Measurements from ENCODE around the gene PCLO.

PCLO gene

GRCh38 chr7:83038787-83039186 lies 123.9 kb downstream of the PCLO start:
- peak; percentile 13 for DNase-seq

GRCh38 chr7:83036721-83037380 lies 125.8 kb downstream of the PCLO start:
- no peak for DNase-seq

DNA sequence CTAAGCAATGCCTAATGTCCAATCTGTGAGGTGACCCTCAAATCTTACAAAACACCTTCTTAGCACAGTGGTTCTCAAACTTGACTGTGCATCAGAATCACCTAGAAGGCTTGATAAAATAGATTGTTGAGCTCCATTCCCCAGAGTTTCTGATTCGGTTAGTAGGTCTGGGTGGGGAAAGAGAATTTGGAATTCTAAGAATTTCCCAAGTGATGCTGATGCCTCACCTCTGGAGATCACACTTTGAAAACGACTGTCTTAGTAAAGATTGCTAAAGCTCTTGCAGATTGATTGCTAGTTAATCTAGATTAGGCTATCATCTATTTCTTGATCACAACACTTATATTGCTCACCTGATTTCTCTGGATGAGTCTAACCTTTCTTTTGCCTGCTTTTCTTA lies 126.6 kb downstream of the PCLO start:
- DNase-seq: no peak

DNA sequence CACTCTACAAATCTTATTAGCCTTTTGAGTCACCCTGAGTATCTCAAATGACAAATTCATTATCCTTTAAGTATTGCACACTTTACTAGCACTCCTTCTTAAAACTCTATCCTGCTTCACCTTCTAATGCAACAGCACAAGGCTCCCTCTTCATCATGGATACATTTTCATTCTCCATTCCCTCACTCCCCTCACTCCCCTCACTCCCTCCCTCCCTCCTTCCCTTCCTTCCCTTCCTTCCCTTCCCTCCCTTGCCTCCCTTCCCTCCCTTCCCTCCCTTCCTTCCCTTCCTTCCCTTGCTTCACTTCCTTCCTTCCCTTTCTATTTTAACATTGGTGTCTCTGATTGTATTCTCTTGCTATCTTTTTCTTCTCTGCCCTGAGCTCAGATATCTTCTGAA lies 130.5 kb downstream of the PCLO start:
- no peak for DNase-seq

- DNase-seq: peak; percentile 53
These were observed 138.6 kb downstream of the PCLO start for GRCh38 chr7:83023817-83024665.

DNA sequence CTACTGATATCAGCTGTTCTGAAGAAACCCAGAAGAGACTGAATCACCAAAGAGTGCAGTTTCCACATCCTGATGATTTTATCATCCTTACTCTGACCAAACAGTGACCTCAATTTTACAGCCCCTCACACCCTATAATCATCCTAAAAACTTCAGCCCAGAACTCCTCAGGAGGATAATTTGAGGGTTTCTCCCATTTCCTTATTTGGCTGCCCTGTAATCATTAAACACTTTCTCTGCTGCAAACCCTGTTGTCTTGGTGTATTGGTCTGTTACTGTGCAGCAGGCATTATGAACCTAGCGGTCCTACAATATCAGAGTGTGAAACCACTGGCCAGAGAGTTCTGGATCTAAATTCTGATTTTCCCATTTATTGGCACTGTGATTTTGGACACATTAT lies 141.7 kb downstream of the PCLO start:
- DNase-seq: no peak

DNA sequence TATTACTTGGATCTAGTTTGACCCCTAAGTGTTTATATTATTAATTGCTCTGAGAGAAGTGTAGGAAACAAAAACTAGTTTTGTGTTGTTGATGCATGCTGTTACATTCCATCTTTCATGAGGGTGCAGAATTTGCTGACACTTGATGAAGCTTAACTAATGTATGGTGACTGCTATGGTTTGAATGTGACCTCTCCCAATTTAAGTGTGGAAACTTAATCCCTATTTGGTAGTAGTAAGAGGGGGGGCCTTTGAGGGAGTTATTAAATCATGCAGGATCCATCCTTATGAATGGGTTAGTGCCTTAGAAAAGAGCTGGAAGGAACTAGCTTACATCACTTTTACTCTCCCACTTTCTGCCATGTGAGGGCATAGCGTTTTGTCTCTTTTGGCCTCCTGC lies 142.5 kb downstream of the PCLO start:
- DNase-seq: no peak

DNA sequence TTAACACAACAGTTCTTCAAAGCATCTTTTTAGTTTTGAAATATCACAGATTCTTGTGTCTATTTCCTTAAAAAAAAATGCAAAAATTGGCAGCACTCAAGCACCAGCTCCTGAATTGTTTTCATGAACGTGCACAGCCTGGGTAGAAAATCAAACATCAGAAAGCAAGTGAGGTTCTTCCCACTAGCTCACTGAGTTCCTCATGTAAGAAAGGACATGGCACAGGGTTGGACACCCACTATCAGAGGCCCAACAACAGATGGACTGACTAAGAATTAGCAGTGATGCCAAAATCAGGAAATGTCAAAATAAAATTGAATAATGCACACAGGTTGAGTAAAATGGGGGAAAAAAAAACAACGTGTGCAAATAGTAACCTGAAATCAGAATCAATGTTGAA lies 146.8 kb downstream of the PCLO start:
- no peak for DNase-seq

- DNase-seq: no peak
These were observed 148.1 kb downstream of the PCLO start for GRCh38 chr7:83014546-83014945.

- DNase-seq: no peak
These were observed 150.7 kb downstream of the PCLO start for GRCh38 chr7:83011954-83012353.

- DNase-seq: no peak
These were observed 157.3 kb downstream of the PCLO start for GRCh38 chr7:83005410-83005809.

GRCh38 chr7:83001362-83002040 lies 161.2 kb downstream of the PCLO start:
- no peak for DNase-seq

DNA sequence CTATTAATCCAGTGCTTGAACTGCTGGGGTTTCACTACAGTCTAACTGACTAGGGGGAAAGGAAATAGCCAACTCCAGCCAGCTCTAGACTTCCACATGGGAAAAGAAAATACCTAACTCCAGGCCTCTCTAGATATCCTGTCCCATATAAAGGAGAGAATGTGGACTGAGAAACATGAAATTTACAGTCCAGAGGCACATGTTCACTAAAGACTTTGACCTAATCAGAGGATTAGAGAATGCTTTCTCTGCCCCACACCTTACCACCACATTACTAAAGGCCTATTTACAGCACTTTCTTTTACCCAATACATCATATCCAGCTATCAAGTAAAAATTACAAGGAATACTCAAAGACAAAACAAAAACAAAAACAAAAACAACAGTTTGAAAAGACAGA lies 164.2 kb downstream of the PCLO start:
- no peak for DNase-seq

- DNase-seq: no peak
These were observed 177.4 kb downstream of the PCLO start for GRCh38 chr7:82985144-82985802.

DNA sequence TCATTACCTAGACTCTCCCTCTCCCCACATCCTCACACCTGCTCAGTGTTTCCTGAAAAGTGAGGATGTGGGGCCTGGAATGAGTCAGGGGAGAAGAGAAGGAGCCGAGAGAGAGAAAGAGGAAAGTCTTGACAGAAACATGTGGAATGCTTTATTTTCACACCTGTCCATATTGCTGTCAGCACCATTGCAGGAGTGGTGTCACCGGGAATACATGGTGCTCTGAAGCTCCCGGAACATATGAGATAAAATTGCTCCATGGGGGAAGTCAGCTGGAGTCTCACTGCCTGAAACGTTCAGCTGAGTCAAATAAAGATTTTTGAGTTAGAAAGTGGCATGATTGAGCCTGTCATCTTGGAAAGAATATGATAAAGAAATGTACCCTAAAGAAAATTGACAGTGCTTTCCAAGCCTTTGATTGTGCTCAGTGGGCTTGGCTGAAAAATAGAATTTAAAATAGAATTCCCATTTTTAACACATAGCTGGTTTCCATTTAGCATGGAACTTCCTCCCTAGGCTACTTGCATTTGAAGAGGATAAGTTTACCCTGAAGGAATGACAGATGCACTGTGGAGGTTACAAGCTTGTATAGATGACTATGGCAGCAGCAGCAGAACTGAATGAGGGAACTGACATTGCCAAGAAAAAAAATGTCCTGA lies 182.4 kb downstream of the PCLO start:
- DNase-seq: no peak

GRCh38 chr7:82975811-82976468 lies 186.7 kb downstream of the PCLO start:
- DNase-seq: no peak

- DNase-seq: no peak
These were observed 190.5 kb downstream of the PCLO start for GRCh38 chr7:82972135-82972534.

GRCh38 chr7:82965088-82966036 lies 197.3 kb downstream of the PCLO start:
- no peak for DNase-seq

GRCh38 chr7:82964150-82964882 lies 198.4 kb downstream of the PCLO start:
- no peak for DNase-seq

DNA sequence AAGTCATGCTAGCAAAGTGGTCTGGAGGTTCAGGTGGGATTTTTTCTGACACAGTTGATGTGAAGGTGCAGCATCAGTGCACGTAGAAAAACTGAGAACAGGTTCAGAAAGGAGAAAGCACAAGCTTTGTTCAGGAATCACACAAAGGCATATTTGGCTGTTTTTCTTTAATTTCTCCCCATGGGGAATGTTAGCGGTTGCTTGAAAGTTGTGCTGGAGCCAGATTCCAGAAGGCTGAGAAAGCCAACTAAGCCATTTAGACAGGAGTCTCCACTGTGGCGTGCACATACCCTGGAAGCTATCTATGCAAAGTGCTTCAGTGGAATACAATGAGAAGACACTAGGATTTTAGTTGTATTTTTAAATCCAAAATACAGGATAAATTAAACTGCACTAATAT lies 201.4 kb downstream of the PCLO start:
- no peak for DNase-seq

Data from EL (cell line).